HG03175 (cell line): Measurements from ENCODE around the gene ZP2.
"Not testable (repeated sequence)": the region's sequence is repeated elsewhere in the genome, so short reads cannot be mapped to it uniquely, and the experiment has no call there.

Experiments used
- ATAC-seq: cut with Tn5 transposase; IDR thresholded peaks from one replicate; pipeline ENCODE4 v1.9.1; 2021; ENCODE audit warnings: mild to moderate bottlenecking, moderate library complexity; ENCODE audit not compliant: unreplicated experiment

Gene ZP2

DNA sequence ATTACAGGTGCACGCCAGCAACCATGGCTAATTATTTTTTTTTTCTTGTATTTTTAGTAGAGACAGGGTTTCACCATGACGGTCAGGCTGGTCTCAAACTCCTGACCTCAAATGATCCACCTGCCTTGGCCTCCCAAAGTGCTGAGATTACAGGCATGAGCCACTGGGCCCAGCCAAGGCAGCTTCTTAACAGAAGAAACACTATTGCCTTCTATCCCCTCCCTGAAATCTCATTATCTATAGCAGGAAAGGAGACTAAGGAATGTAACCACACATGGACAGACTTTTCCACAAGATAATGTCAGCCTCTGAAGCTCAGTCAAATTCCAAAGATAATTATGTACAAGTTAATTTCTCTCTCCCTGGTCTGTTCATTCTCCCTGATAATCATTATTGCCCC, 5.7 kb upstream of the ZP2 start:
- ATAC-seq, result no peak

DNA sequence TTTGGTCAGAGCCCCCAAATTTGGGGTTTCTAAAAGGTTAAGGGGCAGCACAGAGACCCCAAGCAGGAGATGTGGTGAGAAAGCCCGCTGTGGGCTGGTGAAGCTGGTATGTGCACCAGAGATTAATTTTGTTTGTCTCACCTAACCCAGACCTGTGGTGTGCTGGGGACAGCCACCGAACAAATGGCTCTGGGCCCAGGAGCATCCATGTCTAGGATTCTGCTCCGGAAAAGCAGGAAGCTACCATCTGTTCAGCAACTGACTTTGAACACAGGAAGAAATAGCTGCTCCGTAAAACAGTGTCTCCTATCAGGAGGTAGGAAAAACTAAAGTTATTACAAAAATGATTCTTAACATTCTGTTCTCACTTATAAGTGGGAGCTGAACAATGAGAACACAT, 2.7 kb upstream of the ZP2 start:
- ATAC-seq, result no peak

DNA sequence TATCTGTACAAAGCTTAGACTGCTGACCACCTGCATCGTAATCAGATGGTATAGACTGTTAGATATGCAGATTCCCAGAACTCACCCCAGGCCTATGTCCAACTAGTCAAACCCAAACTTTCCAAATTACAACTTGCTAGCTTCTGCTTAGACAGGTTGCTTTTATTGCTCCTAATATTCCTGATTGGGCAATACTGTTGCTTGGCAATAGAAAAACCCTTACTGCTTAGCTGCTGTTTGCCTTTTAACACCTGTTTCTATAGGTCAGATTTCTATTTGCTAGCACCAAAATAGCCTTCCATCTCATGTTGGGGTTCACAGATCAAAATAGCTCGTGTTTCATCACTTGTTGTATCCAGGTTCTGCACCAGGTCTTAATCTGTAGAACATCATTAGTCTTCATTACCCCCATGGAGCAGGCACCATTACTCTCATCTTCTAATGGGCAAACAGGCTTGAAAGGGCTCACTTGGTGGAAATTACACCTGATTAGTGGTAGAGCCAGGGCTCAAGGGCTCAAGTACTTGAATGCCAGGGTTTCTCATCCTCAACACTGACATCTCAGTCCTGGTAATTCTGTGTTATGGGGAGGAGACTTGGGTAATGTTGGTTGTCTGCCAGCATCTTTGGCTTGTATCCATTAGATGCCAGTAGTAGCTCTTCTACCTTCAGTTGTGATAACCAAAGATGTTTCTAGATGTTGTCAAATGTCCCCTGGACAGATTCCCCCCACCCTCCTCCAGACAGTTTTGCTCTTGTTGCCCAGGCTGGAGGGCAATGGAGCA, 2.7 kb downstream of the ZP2 start:
- no peak for ATAC-seq

DNA sequence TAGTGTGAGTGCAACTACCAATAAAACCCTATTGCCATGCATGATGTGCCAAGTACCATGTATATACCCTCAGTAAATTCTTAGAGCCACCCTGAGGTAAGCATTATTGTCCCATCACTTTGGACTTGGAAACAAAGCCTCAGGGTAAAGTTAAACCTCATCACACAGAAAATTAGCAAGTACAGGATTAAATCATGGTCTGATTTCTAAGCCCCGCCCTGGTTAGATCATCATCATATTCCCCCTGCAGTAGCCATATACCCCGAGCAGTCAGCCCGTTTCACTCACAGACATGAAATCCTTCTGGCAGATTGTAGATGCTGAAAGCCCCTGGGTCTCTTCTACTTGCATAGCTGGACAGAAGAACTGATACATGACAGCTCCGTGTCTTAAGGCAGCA, 4.8 kb downstream of the ZP2 start:
- ATAC-seq, result no peak

DNA sequence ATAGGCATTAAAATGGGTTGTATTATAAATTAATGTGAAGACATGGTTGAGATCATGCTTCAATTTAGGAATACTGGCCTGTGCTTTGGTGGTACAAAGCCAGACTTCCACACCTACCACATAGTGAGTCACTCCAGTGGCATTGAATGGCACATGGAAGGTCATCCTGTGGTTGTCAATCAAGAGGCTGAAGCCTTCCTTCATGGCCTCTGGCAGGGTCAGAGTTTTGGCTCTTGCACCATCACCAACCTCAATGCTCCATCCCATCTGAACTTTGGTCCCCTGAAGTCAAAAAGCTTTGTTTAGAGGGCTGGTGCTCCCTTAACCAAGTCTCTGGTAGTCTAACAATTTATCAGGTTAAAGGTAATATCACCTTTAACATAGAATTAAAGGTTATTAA, 6.1 kb downstream of the ZP2 start:
- ATAC-seq, result no peak

DNA sequence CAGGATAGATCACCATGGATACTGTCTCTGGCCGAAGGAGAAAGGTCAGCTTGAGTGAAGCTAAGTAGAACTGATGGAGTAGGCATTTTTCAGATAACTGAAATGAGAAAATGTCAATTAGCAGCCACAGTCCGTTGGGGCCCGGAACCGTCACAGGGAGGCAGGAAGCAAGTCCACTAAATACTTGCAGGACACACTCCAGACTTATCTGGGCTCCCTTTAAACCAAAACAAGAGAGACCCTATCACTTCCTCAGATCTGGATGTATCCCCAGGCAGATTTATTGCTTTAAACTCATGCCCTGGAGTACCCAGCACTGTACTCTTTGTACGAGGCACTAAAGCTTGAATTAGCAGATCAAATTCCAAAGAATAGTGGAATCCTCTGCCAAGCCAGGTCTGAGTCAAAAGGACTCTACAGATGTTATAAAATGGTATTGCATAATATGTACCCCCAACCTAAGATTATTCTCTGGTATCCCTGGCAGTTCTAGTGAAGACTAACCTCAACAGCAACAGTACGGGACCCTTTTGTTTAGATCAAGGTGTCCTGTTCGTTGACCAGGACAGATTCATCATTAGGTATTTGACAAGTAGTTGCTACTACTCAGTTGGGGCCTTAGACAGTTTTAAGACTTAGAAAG, 8.1 kb downstream of the ZP2 start:
- ATAC-seq, result no peak

DNA sequence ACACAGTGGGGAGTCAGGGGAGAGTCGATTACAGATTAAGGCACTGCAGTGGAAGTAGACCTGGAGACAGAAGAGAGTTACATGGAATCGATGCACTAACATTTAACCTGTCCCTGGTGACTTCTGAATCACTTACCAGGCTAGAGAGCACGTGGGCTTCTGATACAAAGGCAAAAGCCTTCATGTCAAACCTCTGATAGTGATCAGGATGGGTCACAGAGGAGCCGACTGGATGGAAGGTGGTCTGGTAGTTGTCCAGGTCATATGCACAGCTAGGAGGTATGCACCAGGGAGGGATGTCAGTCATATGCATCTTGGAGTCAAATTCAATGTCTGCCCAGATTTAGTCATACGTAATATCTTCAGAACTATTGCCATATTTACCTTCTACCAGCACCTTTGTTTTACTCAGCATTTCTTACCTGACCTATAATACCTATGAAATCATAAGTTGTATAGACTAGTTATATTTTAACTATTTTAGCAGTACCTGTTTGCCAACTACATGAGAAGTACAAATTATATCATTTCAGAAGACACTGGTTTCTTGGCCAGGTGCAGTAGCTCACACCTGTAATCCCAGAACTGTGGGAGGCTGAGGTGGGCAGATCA, 11.7 kb downstream of the ZP2 start:
- no peak for ATAC-seq

DNA sequence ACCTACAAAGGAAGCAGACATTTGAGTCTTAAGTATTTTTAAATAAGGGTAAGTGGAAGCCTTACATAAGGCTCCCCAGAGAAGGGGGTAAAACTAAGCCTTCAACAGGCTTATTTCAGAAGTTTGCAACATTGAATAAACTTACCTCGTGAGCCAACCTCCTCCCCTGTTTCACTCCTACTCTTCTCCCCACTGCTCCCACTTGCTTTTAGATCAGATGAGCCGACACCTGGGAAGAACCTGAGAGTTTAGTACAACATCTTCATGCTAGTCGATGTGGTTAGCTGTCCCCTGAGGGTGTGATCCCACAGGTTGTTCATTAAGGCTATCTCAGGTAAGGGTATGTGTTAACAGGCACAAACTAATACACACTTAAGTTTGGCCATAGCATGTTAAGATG, 13.8 kb downstream of the ZP2 start:
- ATAC-seq, result no peak

DNA sequence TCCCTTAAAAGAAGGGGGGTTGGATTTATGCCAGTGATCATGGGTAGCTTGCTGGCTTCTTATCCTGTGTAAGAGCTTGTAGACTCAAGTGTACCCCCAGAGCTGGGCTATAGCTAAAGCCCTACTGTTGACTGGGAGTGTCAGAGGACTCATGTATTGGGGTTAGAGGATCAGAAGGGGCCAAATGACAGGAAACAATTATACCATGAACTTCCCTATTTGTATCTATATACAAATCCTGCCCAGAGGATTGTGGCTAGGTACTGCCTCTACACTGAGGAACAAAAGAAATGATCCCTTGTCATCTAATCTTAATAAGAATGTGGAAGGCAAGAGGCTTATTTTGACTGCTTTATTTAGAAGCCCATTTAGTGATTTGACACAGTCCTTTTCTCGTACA, 14.3 kb downstream of the ZP2 start:
- no peak for ATAC-seq

DNA sequence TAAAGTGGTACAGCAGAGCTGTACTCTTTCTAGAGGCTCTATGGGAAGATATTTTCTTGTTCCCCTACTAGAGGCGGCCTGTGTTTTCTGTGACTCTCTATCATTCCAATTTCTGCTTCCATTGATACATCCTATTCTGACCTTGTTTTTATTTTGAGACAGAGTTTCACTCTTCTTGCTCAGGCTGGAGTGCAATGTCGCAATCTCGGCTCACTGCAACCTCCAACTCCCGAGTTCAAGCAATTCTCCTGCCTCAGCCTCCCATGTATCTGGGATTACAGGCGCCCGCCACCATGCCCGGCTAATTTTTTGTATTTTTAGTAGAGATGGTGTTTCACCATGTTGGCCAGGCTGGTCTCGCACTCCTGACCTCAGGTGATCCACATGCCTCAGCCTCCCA, 16.0 kb downstream of the ZP2 start:
- not testable (repeated sequence) for ATAC-seq

DNA sequence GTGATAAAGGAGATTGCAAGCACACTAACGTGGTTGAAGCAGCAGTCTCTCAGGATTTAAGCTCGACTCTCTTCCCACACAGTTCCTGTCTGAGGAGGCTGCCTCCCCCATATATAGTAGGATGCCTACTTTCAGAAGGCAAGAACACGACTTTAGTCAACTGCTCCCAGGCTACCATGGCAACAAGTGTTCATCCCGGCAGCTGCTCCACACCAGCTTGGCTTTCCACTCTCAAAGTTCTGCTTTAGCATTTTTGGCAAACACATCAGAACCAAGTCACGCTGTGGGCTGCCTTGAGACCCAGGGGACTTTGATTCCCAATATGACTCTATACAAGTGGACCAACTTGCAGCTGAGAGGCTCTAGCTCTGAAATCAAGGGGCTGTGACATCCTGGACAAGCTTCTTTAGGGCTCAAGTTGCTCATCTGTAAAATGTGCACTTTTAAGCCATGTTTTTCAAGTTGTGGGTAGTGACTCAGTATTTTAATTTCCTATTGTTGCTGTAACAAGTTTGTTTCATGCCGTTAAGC, 16.5 kb downstream of the ZP2 start:
- no peak for ATAC-seq

DNA sequence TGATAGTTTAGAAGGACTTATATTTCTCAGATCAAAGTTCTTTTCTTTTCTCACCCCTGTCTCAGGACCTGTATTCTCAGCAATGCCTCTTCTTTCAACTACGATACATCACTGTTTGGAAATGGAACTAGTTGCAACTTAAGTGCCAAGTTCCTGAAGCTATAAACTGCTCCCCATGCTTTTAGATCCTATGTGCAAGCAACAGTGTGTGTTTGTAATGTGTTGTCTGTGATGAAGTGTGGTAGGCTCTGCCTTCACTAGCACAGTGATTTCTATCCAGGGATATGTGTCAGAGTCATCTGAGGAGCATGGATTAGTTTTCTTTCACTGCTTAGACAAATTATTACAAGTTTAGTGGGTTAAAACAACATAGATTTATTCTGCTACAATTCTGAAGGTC, 18.4 kb downstream of the ZP2 start:
- ATAC-seq, result no peak

DNA sequence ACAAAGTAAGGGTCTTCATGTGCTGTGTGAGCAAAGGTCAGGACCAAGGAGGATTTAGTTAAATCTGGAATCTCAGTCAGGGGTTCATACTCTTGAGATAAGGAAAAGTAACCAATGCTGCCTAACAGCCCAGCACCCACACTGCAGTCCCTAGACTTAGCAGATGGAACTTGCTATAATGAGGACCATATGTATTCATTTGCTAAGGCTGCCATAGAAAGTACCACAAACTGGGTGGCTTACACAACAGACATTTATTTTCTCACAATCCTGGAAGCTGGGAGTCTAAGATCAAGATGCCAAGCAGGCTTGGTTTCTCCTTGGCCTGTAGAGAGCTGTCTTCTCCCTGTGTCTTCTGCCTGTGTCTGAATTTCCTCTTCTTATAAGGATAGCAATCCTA, 20.8 kb downstream of the ZP2 start:
- no peak for ATAC-seq

DNA sequence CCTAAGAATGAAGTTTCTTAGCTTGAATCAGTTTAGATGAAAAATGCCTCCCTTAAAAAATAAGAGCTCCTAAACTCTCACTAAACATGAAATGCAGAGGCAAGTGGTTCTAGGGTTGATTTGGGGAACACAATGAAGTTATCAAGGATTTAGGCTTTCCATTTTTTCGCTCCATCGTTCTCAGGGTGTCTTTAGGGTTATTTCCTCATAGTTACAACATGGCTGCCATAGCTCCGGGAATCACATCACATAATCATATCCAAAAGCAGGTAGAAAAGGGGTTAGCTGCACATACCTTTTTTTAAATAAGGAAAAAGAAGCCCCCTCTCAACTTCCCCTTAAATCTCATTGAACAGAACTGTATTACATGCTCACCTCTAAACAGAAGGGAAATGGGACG, 21.4 kb downstream of the ZP2 start:
- ATAC-seq, result no peak

DNA sequence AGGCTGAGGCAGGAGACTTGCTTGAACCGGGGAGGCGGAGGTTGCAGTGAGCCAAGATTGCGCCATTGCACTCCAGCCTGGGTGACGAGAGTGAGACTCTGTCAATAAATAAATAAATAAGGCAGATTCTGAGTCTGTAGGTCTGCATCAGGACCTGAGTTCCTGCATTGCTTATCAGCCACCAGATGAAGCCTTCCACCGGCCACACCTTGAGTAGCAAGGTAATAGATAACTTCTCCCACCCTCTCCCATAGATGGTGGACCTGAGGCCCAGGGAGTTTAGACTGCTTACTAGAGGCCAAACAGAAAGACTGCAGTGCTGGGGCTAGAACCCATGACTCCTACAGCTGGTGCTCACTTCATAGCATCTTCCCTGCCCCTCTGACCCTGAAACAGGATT, 22.1 kb downstream of the ZP2 start:
- no peak for ATAC-seq

DNA sequence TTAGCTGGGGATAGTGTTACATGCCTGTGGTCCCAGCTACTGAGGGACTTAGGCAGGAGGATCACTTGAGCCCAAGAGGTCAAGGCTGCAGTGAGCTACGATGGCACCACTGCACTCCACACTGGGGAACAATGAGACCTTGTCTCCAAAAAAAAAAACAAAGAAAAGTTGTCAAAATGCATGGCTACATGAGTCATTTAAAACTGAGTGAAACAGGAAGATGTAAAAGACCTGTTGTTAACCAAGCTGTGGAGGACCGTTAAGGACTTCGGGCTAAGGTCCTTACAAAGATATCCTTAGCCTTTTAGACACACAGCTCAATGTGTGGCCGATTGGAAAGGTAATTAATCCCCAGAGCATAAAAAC, 25.1 kb downstream of the ZP2 start:
- no peak for ATAC-seq

DNA sequence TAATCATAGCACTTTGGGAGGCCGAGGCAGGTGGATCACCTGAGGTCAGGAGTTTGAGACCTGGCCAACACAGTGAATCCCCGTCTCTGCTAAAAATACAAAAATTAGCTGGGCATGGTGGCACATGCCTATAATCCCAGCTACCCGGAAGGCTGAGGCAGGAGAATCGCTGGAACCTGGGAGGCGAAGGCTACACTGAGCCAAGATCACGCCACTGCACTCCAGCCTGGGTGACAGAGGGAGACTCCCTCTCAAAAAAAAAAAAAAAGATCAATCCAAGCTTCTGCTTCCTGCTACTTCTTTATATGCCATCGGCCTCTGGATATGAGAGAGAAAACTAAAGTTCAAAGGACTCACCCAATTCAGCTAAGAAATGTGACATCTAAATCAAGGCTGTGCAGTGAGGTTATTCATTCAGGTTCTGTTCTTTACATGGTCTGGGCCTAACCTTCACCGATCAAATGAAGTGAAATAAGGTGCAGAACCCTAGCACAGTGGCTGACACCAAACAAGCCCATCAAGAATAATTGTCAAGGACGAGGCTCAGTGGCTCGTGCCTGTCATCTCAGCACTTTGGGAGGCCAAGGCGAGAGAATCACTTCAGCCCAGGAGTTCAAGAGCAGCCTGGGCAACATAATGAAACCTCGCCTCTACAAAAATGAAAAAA, 25.6 kb downstream of the ZP2 start:
- no peak for ATAC-seq

DNA sequence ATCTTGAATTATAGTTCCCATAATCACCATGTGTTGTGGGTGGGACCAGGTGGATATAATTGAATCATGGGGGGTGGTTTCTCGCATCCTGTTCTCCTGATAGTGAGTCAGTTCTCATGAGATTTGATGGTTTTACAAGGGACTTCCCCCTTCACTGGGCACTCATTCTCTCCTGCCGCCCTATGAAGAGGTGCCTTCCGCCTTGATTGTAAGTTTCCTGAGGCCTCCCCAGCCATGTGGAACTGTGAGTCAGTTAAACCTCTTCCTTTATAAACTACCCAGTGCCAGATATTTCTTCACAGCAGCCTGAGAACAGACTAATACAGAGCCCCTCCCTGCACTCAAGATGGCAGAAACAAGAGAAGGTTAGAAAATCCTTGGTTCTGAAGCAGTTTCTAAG, 26.5 kb downstream of the ZP2 start:
- ATAC-seq, result no peak

DNA sequence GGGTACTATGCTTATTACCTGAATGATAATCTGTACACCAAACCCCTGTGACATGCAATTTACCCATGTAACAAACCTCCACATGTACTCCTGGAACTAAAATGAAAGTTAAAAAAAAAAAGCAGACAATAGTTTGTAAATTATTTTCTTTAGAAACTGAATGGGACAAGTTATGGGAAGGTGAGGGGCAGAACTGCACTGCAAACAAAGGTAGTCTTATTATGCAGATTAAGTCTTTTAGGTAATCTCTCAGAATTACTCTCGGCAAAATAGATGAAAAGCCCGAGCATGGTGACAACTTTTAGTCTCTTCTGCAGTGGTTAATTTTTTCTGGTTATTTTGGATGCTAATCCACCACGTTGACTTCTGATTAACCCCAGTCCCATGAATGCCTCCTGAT, 27.4 kb downstream of the ZP2 start:
- no peak for ATAC-seq

DNA sequence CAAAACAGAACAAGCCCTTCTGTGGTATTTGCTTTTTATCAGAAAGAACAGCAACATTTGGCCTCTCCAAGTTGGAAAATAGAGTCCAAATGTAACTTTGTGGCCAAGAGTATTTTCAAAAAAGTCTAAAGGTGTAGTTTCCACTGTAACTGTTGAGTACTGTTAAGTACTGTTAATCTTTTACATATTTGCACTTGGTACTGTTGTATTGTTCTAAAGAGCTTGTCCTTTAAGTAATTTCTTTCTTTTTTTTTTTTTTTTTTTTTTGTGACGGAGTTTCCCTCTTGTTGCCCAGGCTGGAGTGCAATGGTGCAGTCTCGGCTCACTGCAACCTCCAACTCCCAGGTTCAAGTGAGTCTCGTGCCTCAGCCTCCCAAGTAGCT, 31.4 kb downstream of the ZP2 start:
- no peak for ATAC-seq

DNA sequence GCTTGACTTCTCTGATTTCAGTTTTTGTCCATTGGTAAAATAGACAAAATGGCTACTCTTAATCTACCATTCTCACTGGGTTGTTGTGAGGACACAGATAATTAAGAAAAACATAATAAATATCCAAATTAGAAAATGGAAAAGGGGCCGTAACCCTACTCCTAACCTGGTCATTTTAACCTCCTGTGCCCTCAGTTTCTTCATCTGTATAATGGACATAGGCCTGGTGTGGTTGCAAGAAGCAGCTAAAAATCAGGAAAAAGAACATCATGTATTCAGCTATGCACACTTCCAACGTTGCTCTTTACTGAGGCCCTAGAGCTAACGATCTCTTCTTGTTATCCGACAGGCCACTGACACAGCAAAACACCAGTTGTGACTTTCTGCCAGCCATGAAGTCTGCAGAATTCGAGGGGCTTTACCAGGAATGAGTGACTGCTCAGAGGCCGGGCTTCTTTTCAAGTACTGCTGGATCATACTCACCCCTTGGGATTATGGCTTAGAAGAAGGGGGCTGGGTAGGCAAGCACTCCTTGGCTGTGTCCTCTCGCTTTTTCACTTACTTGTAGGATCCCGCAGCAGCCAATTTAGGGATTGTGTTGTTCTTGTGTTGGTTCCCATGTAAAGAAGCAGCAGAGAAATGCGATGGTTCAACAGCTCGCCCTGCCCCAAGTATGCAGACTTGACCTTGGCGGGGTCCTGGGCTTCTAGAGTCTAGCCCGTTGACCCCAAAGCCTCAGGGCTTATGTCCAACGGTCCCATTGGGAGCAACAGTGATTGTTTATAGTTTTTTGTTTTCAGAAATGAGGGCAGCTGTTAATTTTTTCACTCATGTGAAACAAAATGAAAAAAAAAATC, 32.0 kb downstream of the ZP2 start:
- no peak for ATAC-seq
